Parathyroid adenoma (tissue), 2 donors: ENCODE results near the gene CIROP.

ENCODE experiments used
- H2AFZ ChIP-seq: fragments of 300-600 bp; sonication (generic); one replicate; pipeline ENCODE4 v1.7.0; 2017; ENCODE audit warnings: antibody characterized with exemption, mild to moderate bottlenecking
- H3K27ac ChIP-seq: fragments of 300-600 bp; sonication (generic); one replicate; pipeline ENCODE4 v1.7.0; 2017
- H3K27me3 ChIP-seq: fragments of 300-600 bp; sonication (generic); one replicate; pipeline ENCODE4 v1.7.0; 2017; ENCODE audit warnings: low read length; ENCODE audit not compliant: control insufficient read depth, insufficient read depth
- H3K36me3 ChIP-seq: fragments of 300-600 bp; sonication (generic); one replicate; pipeline ENCODE4 v1.7.0; 2017; ENCODE audit warnings: low read length; ENCODE audit not compliant: control insufficient read depth, insufficient read depth
- H3K4me1 ChIP-seq: fragments of 300-600 bp; sonication (generic); one replicate; pipeline ENCODE4 v1.7.0; 2017; ENCODE audit warnings: control low read depth
- H3K4me2 ChIP-seq: fragments of 300-600 bp; sonication (generic); one replicate; pipeline ENCODE4 v1.7.0; 2017; ENCODE audit warnings: low read length
- H3K4me3 ChIP-seq: fragments of 300-600 bp; sonication (generic); one replicate; pipeline ENCODE4 v1.7.0; 2017; ENCODE audit warnings: low read depth, low read length
- H3K79me2 ChIP-seq: fragments of 300-600 bp; sonication (generic); one replicate; pipeline ENCODE4 v1.7.0; 2017; ENCODE audit warnings: control low read depth
- H3K9ac ChIP-seq: fragments of 300-600 bp; sonication (generic); one replicate; pipeline ENCODE4 v1.7.0; 2017; ENCODE audit warnings: mild to moderate bottlenecking
- H3K9me3 ChIP-seq: fragments of 300-600 bp; sonication (generic); one replicate; pipeline ENCODE4 v1.7.0; 2017; ENCODE audit warnings: low read length; ENCODE audit not compliant: control insufficient read depth
- TF ChIP-seq, protein P1 (sequence below): fragments of 300-600 bp; sonication (generic); IDR thresholded peaks from one replicate; pipeline ENCODE4 v1.7.0; 2017; ENCODE audit warnings: antibody characterized with exemption, mild to moderate bottlenecking
- donor health status: primary hyperparathyroidism.

CIROP gene

DNA sequence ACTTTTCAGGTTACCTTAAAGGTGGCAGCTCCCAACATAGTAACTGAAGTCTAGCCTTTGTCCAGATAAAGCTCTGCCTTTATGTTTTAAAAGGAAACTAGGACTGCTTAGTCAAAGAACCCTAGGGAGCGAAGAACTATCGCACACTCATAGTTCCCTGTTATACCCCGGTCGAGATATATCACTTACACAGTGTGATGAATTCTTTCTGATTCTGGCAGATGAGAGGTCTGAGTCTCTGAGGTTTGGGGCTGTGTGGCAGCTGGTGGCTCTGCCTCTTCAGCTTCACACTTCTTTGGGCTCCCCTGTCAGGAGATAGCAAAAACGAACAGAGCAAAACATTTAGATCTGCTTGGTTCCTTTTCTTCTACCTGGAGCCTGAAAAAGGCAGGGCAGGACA, 26.8 kb downstream of the CIROP start:
- Histone ChIP-seq H3K9ac (no peak overlapping the region), H3K27ac (no peak overlapping the region)

DNA sequence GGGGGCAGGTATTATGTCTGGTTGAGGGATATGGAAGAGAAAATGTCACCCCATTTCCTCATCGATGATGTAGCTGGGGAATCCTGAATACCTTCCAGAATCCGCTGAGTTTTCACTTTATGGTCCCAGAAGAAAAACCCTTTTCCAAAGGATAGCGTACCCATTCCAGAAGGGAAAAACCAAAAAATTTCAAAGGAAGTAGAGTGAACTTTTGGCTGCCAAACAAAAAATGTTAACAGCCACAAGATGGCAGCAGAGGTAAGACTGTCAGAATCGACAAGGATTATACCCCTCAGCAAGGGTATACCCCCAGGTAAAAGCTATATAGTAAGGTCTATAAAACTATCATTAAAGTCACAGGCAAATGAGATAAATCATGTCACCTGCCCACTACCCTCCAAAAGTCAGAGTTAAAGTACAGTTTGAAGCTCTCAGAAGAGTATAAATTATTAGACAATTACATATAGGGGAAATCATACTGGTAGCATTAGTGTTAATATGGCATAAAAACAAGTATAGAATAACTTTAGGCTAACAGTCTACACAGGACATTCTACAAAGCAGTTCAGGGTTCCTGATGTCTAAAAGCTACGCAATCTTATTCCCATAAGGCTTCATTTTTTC, 27.9 kb downstream of the CIROP start:
- Histone ChIP-seq H3K4me1 (peaks cover 13% of the 10 kb centered on the region), H3K79me2 (peaks cover 6% of the 10 kb centered on the region), H3K27me3 (no peaks in the 10 kb centered on the region), H3K36me3 (no peaks in the 10 kb centered on the region), H2AFZ (no peak overlapping the region), H3K9ac (no peak overlapping the region), H3K27ac (no peak overlapping the region), H3K9me3 (no peaks in the 10 kb centered on the region), H3K4me3 (no peak overlapping the region), H3K4me2 (no peak overlapping the region)
- TF ChIP-seq, protein P1, sequence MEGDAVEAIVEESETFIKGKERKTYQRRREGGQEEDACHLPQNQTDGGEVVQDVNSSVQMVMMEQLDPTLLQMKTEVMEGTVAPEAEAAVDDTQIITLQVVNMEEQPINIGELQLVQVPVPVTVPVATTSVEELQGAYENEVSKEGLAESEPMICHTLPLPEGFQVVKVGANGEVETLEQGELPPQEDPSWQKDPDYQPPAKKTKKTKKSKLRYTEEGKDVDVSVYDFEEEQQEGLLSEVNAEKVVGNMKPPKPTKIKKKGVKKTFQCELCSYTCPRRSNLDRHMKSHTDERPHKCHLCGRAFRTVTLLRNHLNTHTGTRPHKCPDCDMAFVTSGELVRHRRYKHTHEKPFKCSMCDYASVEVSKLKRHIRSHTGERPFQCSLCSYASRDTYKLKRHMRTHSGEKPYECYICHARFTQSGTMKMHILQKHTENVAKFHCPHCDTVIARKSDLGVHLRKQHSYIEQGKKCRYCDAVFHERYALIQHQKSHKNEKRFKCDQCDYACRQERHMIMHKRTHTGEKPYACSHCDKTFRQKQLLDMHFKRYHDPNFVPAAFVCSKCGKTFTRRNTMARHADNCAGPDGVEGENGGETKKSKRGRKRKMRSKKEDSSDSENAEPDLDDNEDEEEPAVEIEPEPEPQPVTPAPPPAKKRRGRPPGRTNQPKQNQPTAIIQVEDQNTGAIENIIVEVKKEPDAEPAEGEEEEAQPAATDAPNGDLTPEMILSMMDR = peak; percentile 53

More for the DNA sequence above, 26.8 kb downstream of the CIROP start:
- TF ChIP-seq, protein P1 = no peak
- H3K36me3 ChIP-seq = no peaks in the 10 kb centered on the region
- no peaks in the 10 kb centered on the region for H3K9me3 ChIP-seq
- H3K27me3 ChIP-seq = no peaks in the 10 kb centered on the region
- no peak overlapping the region for H3K4me2 ChIP-seq
- no peak overlapping the region for H3K4me3 ChIP-seq
- no peak overlapping the region for H2AFZ ChIP-seq
- peaks cover 2% of the 10 kb centered on the region for H3K4me1 ChIP-seq
- peaks cover 6% of the 10 kb centered on the region for H3K79me2 ChIP-seq

DNA sequence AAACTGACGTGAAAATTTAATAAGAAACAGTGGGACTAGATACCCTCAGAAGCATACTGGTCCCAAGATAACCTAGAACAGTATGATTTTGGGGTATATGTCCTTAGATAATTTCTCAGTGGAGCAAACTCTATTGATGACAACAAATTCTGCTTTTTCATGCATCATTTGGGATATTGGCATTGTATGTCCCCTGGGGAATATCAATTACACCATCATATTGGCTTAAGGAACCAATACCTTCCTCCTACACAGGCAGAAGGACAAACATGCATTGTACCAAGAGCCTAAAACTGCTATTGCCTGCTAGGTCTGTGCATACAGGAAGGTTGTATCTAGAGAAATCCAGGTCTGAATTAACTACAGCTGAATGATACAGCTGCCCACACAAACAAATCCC, 29.9 kb downstream of the CIROP start:
- Histone ChIP-seq H3K9me3 (no peaks in the 10 kb centered on the region), H3K36me3 (no peaks in the 10 kb centered on the region), H3K9ac (no peak overlapping the region), H3K27me3 (no peaks in the 10 kb centered on the region), H3K4me2 (no peak overlapping the region), H3K4me3 (no peak overlapping the region), H2AFZ (no peak overlapping the region), H3K4me1 (peaks cover 20% of the 10 kb centered on the region), H3K79me2 (peaks cover 5% of the 10 kb centered on the region), H3K27ac (no peak overlapping the region)
- TF ChIP-seq, protein P1 = no peak

DNA sequence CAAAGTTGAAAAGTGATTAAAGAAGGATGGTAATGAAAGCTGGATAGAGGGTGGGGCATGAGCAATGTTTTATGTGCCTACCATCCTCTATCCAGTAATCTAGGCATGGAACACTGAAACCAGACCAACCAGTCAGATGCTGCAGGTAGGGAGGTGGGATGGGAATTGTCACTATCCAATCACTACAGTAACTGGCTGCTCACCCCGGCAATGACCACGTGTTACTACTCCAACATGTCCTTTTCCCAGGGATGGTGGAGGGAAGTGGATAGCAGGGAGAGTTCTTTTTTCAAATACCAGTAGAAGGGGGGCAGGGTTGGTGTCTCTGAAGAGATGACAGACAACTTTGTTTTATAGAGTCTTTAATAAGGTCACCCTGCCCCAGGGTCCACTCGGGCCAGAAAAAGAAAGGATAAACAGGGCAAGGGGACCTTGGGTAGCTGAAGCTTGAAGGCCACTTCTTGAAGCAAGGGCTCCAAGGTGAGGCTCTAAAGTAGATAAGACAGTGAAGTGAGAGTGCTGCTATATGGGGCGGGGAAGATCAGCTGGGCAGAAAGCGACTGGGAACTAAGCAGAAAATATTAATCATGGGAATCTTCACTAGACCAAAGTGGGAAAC, 32.8 kb downstream of the CIROP start:
- H3K36me3 ChIP-seq = no peaks in the 10 kb centered on the region
- no peak overlapping the region for H2AFZ ChIP-seq
- no peaks in the 10 kb centered on the region for H3K9me3 ChIP-seq
- peak overlapping the region; percentile 85 for H3K4me2 ChIP-seq
- peaks cover 24% of the 10 kb centered on the region for H3K4me1 ChIP-seq
- H3K27ac ChIP-seq = peak overlapping the region; percentile 85
- H3K9ac ChIP-seq = no peak overlapping the region
- H3K4me3 ChIP-seq = peak overlapping the region; percentile 70
- H3K27me3 ChIP-seq = no peaks in the 10 kb centered on the region
- TF ChIP-seq, protein P1 = no peak
- H3K79me2 ChIP-seq = peaks cover 3% of the 10 kb centered on the region
